Osteoblast (primary cell): ENCODE data around the gene MLEC. TPM values are rescaled to one million over a fixed set of nuclear protein-coding genes. Genes with fewer than 3 reads are reported as not detected.

Source experiments
- DNase-seq: peaks from one replicate; pipeline ENCODE4 v3.0.0; 2011; ENCODE audit warnings: low spot score, mixed read lengths; ENCODE audit not compliant: insufficient read length; ENCODE audit errors: missing footprints
- H2AFZ ChIP-seq: 2 replicates; pipeline ENCODE4 v1.6.0; 2011; ENCODE audit warnings: mild to moderate bottlenecking, low read length
- H3K27ac ChIP-seq: 2 replicates; pipeline ENCODE4 v1.5.1; 2011; ENCODE audit warnings: mild to moderate bottlenecking, low read depth, low read length, moderate library complexity
- H3K27me3 ChIP-seq: 2 replicates; pipeline ENCODE4 v1.6.0; 2012; ENCODE audit warnings: mild to moderate bottlenecking, control low read depth, inconsistent platforms, low read length, moderate library complexity; ENCODE audit not compliant: insufficient read depth
- H3K36me3 ChIP-seq: 2 replicates; pipeline ENCODE4 v1.5.1; 2011; ENCODE audit warnings: mild to moderate bottlenecking, low read length, control low read depth, moderate library complexity; ENCODE audit not compliant: insufficient read depth
- H3K4me1 ChIP-seq: 2 replicates; pipeline ENCODE4 v1.5.1; 2011; ENCODE audit warnings: mild to moderate bottlenecking, low read length, control low read depth, moderate library complexity; ENCODE audit not compliant: insufficient read depth
- H3K4me2 ChIP-seq: 2 replicates; pipeline ENCODE4 v1.6.0; 2011; ENCODE audit warnings: mild to moderate bottlenecking, low read length; ENCODE audit not compliant: insufficient read depth
- H3K4me3 ChIP-seq: fragments of 200-600 bp; sonication (generic); 3 replicates; pipeline ENCODE4 v1.5.1; 2012; ENCODE audit warnings: mild to moderate bottlenecking, low read length, inconsistent platforms; ENCODE audit not compliant: insufficient read depth
- H3K79me2 ChIP-seq: 2 replicates; pipeline ENCODE4 v1.6.0; 2012; ENCODE audit warnings: mild to moderate bottlenecking, low read length, control low read depth, inconsistent platforms; ENCODE audit not compliant: insufficient read depth
- H3K9me3 ChIP-seq: 2 replicates; pipeline ENCODE4 v1.5.1; 2011; ENCODE audit warnings: low read depth, low read length, control low read depth
- H4K20me1 ChIP-seq: 2 replicates; pipeline ENCODE4 v1.6.0; 2012; ENCODE audit warnings: mild to moderate bottlenecking, low read length, control low read depth; ENCODE audit not compliant: insufficient read depth
- CTCF ChIP-seq: IDR thresholded peaks from 2 replicates; pipeline ENCODE4 v1.5.1; 2011; ENCODE audit warnings: mild to moderate bottlenecking, low read depth, low read length, moderate library complexity; ENCODE audit errors: extremely low read depth
- total RNA-seq: library from RNA; depleted of rRNA; stranded (reverse); fragments of >200 nt; gene quantifications from 2 replicates; pipeline ENCODE4 v1.2.3, GENCODE V29; 2012

Gene MLEC
- total RNA-seq, 1 donor: 89.8 TPM

DNA sequence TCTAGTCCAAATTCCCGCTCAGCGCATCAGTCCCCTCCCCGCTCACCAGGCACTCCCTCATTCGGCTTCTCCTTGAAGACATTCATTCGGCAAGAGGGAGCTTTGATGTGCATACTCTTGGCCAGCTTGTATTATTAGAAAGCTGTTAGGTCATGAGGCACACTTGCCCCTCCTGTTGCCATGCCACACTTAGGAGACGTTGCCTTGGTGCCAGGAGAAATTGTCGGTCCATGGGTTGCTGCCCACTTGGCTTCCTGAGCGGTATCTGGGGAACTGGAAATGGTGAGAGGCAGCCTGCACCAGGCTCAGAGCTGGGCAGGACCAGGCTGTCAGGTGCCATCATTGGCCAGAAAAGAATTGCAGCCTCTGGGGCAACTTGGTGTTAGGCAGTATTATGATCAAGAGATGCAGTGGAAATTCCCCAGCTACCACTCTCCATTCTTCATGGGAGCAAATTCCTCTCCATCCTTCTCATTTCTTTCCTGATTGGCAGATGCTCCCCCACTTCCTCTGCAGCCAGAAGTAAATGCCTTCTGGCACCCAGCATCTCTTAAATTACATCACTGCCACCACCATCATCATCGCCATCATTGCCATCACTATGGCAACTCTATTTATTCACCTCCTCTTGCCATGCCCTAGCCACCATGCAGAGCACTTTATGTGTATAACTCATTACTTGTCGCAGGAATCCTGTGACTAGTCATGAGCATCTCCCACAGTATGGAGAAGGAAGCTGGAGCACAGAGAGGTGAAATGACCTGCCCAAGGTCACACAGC is 34.1 kb upstream of the MLEC start:
- Histone ChIP-seq H4K20me1 (no peaks in the 10 kb centered on the region), H2AFZ (no peak overlapping the region), H3K79me2 (no peaks in the 10 kb centered on the region), H3K4me2 (no peak overlapping the region), H3K27ac (no peak overlapping the region), H3K4me3 (no peak overlapping the region), H3K36me3 (no peaks in the 10 kb centered on the region), H3K9me3 (no peaks in the 10 kb centered on the region), H3K27me3 (peaks cover 47% of the 10 kb centered on the region), H3K4me1 (peaks cover 9% of the 10 kb centered on the region)
- no peak for TF ChIP-seq CTCF
- no peak for DNase-seq

- Histone ChIP-seq H3K4me2 (no peak overlapping the region), H3K79me2 (no peaks in the 10 kb centered on the region), H4K20me1 (no peaks in the 10 kb centered on the region), H3K4me1 (peaks cover 9% of the 10 kb centered on the region), H3K27me3 (peaks cover 47% of the 10 kb centered on the region), H3K27ac (no peak overlapping the region), H3K36me3 (no peaks in the 10 kb centered on the region), H2AFZ (no peak overlapping the region), H3K9me3 (no peaks in the 10 kb centered on the region), H3K4me3 (no peak overlapping the region)
- no peak for DNase-seq
- no peak for TF ChIP-seq CTCF
Measured at GRCh38 chr12:120653611-120654010, 33.3 kb upstream of the MLEC start.

DNA sequence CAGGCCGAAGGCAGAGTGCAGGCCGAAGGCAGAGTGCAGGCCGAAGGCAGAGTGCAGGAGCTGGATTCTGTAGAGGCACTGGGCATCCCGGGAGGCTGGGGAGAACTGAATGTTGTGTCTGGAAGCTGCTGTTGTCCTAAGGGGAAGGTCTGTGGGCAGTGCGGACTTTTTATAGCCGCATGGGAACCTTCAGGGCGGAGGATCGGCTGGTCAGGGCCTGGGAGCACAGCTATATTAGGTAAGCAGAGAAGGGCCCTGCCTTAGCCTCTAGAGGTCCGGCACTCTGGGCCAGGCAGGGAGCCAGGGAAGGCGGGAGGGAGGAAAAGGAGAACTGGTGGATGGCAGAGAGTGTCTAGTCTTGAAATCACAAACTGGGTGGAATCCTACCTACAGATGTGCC is 32.3 kb upstream of the MLEC start:
- no peaks in the 10 kb centered on the region for H3K9me3 ChIP-seq
- no peak overlapping the region for H3K27ac ChIP-seq
- H3K4me1 ChIP-seq: peaks cover 2% of the 10 kb centered on the region
- peaks cover 43% of the 10 kb centered on the region for H3K27me3 ChIP-seq
- H3K79me2 ChIP-seq: no peaks in the 10 kb centered on the region
- no peaks in the 10 kb centered on the region for H4K20me1 ChIP-seq
- no peaks in the 10 kb centered on the region for H3K36me3 ChIP-seq
- peak overlapping the region; percentile 65 for H2AFZ ChIP-seq
- no peak overlapping the region for H3K4me2 ChIP-seq
- H3K4me3 ChIP-seq: no peak overlapping the region
- no peak for TF ChIP-seq CTCF
- no peak for DNase-seq

GRCh38 chr12:120656008-120656407 is 30.9 kb upstream of the MLEC start:
- no peak for DNase-seq
- TF ChIP-seq CTCF: no peak

More at GRCh38 chr12:120656008-120656407, 30.9 kb upstream of the MLEC start:
- Histone ChIP-seq H3K9me3 (no peaks in the 10 kb centered on the region), H3K4me3 (no peak overlapping the region), H3K4me1 (no peaks in the 10 kb centered on the region), H4K20me1 (no peaks in the 10 kb centered on the region), H2AFZ (no peak overlapping the region), H3K27ac (no peak overlapping the region), H3K27me3 (peaks cover 32% of the 10 kb centered on the region), H3K36me3 (no peaks in the 10 kb centered on the region), H3K79me2 (no peaks in the 10 kb centered on the region), H3K4me2 (no peak overlapping the region)
